ENCODE results near the gene MTA3.

GRCh38 chr2:42724886-42725285 is 156.5 kb downstream of the MTA3 start:
- TF ChIP-seq POLR2A (IDR thresholded peaks at IDR 0.05; ENCODE audit: low read length) = no peak
- no peak for TF ChIP-seq GATA1 (IDR thresholded peaks at IDR 0.05; ENCODE audit: low read depth, low read length)

Data from erythroblast (primary cell).